GM19239 (cell line): ENCODE data around the gene EIF3C.
"Not testable (repeated sequence)": the region's sequence is repeated elsewhere in the genome, so short reads cannot be mapped to it uniquely, and the experiment has no call there.

Source experiments
- DNase-seq: peaks from one replicate; pipeline ENCODE4 v3.0.0; 2011; ENCODE audit warnings: low spot score; ENCODE audit not compliant: insufficient read length
- FAIRE-seq: peaks from 2 replicates; lab custom pipeline; 2011; peaks lifted over from hg19 to GRCh38; lab: Jason Lieb, UNC

The EIF3C gene

GRCh38 chr16:28741295-28741694 is 30.0 kb downstream of the EIF3C start:
- DNase-seq, FAIRE-seq: not testable (repeated sequence)

DNA sequence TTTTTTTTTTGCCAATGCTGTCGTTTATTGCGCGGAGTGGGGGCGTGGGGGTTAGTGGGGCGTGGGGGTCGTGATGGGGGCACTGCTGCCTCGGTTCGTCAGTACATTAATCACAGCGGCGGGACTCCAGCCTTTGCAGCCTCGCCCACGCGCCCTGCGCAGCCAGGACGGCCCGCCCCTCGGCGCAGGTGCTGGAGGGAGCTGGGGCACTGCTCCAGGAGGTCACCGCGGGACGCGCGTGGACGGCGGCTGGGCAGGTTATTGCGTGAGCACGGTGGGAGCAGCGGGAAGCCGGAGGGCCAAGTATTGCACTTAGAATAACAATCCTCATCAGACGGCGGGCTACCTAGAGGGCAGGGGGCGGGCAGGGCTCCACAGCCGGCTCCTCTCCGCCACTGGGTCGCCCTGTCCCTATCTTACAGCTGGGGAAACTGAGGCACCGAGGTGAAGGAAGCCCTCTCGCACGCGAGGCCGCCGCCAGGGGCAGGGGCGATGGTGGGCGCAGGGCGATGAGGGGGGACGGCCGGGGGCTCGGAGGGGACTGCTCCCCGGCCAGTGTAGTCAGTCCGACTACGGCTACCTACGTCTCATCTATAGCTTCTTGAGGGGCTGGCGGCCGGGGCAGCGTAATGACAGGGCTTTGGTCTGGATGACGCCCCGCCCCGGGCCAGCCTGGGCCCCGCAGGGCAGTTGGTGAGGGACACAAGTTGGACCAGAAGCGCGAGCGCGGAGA is 35.5 kb downstream of the EIF3C start:
- DNase-seq: not testable (repeated sequence)

DNA sequence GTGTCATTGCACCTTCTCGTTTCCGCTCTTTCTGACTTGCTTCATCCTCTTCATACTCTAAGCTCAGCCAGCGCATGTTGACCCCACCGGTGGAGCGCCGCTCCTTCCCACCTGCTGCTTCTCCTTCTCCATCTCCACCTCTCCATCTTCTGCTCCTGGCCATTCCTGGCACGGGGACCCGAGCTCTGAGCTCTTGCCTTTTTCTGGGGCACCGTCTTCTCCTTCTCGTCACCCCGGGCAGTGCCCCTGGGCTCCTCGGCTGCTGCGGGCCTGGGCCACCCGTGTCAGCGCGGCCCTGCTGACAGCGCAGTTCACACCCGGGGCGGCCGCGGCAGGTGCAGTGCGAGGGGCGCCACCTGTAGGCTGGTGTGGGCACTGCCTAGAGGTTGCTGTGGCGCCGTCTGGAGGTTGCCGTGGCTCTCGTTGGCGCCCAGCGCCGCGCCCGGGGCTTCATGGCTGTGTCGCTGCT is 38.8 kb downstream of the EIF3C start:
- not testable (repeated sequence) for DNase-seq
- peak; percentile 77 for FAIRE-seq

More for the DNA sequence above, 35.5 kb downstream of the EIF3C start:
- not testable (repeated sequence) for FAIRE-seq

DNA sequence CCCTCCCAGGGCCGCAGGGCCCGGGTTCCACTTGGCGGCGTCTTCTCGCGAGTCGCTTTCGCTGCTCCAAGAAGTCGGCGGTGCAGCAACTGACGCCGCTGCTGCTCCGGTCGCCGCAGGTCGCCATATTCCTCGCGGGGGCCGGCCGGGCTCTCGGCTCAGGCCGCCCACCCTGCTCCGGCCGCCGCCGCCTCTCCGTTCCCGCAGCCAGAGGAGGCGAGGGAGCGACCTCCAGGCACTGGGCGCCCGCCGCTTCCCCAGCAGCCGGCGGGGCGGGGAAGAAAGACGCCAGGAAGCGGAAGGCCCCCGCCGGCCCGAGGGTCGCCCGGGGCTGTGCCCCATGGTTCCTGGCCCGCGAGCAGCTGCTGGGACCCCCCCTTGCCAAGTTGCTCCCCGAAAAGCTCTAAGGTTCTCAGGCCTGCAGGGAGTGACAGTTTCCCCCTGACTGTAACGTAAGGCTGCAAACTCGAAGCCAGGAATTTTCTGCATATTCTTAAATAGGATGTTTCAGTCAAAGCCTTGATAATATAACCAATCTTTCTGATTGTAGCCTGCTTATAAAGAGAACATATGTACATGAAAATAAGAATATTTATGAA is 39.3 kb downstream of the EIF3C start:
- DNase-seq: not testable (repeated sequence)
- FAIRE-seq: peak; percentile 77

DNA sequence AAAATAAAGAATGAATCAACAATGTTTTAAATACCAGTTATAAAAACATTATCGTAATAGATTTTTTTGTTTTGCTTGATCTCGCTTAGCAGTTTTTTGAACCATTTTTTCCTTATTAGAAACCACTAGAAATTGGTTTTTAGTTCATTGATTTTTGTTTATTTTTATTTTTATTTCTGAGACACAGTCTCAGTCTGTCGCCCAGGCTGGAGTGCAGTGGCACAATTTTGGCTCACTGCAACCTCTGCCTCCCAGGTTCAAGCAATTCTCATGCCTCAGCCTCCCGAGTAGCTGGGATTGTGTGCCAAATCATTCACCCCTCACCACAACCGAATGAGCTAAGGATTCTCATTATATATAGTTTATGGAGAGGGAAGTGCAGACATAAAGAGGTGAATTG is 40.2 kb downstream of the EIF3C start, which contains the start of gene NPIPB9:
TSS of gene NPIPB9 (plus strand) at position 301 of the 400 bp plus-strand sequence.
- FAIRE-seq, DNase-seq: not testable (repeated sequence)

DNA sequence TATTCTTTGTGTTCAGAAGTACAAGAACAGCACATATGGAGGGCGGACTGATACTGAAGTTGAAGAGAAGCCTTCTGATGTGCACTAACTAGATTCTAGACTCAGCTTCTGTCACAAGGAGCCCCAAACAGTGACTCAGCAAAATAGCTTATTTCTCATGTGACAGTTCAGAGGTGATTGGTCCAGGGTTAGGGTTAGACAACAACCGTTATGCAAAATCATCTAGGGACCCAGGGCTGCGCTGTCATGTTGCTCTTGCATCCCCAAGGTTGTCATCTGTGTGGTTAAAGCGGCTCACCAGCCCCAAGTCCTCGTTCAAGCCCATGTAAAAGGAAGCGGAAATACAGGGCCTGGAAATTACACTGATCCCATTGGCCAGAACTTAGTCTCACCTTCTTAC is 70.4 kb downstream of the EIF3C start:
- not testable (repeated sequence) for DNase-seq, FAIRE-seq

GRCh38 chr16:28782357-28782756 is 71.1 kb downstream of the EIF3C start:
- not testable (repeated sequence) for FAIRE-seq, DNase-seq
